NCI-H524 (cell line): ENCODE data around the gene HAT1.
"Not testable (repeated sequence)": the region's sequence is repeated elsewhere in the genome, so short reads cannot be mapped to it uniquely, and the experiment has no call there.

Source experiments
- DNase-seq, 2 experiments: peaks; one replicate each; lab custom pipeline; 2025; lab: John Stamatoyannopoulos, UW

Gene HAT1

GRCh38 chr2:171979103-171979502 lies 56.8 kb downstream of the HAT1 start:
- DNase-seq, result no peak

- DNase-seq, result not testable (repeated sequence)
Measured at GRCh38 chr2:171983924-171984323, 61.7 kb downstream of the HAT1 start.

GRCh38 chr2:171985076-171985475 lies 62.8 kb downstream of the HAT1 start:
- DNase-seq, result no peak

- no peak for DNase-seq
Measured at GRCh38 chr2:171986778-171987177, 64.5 kb downstream of the HAT1 start.

- no peak for DNase-seq
Measured at GRCh38 chr2:171991027-171991426, 68.8 kb downstream of the HAT1 start.

- DNase-seq, result no peak
Measured at GRCh38 chr2:171995586-171995985, 73.3 kb downstream of the HAT1 start.

GRCh38 chr2:171996021-171996420 lies 73.8 kb downstream of the HAT1 start:
- no peak for DNase-seq

GRCh38 chr2:171997031-171997430 lies 74.8 kb downstream of the HAT1 start:
- DNase-seq, result not testable (repeated sequence)

GRCh38 chr2:171999161-171999560 lies 76.9 kb downstream of the HAT1 start:
- DNase-seq, result peak in 1 of 2 experiments; percentile 24

- DNase-seq, result peak; percentile 76 to 94
Measured at GRCh38 chr2:171999604-172000469, 77.6 kb downstream of the HAT1 start, which contains the start of gene METAP1D. Gene METAP1D (plus strand): TSS chr2:171999953. CDS start chr2:171999970, 17 bp downstream.

- DNase-seq, result no peak
Measured at GRCh38 chr2:172000696-172001361, 78.6 kb downstream of the HAT1 start.

GRCh38 chr2:172007372-172007771 lies 85.1 kb downstream of the HAT1 start:
- DNase-seq, result no peak

- DNase-seq, result no peak
Measured at GRCh38 chr2:172009823-172010222, 87.6 kb downstream of the HAT1 start.

GRCh38 chr2:172011812-172012575 lies 89.7 kb downstream of the HAT1 start:
- DNase-seq, result no peak

- peak; percentile 33 to 68 for DNase-seq
Measured at GRCh38 chr2:172012677-172013391, 90.6 kb downstream of the HAT1 start.

- DNase-seq, result no peak
Measured at GRCh38 chr2:172013396-172013795, 91.1 kb downstream of the HAT1 start.

- DNase-seq, result no peak
Measured at GRCh38 chr2:172021074-172021931, 99.0 kb downstream of the HAT1 start.

GRCh38 chr2:172021955-172022354 lies 99.7 kb downstream of the HAT1 start:
- DNase-seq, result no peak

- no peak for DNase-seq
Measured at GRCh38 chr2:172031536-172031935, 109.3 kb downstream of the HAT1 start.
